ENCODE data around the gene MAP1B. TPM values are rescaled to one million over a fixed set of nuclear protein-coding genes. Genes with fewer than 3 reads are reported as not detected.

MAP1B gene
- polyA plus RNA-seq, 1 donor from 2014 or later, result 234 TPM

- Histone ChIP-seq H3K36me3 (ENCODE audit: insufficient read depth, low read length) (peaks cover 2% of the 10 kb centered on the region), H3K27me3 (ENCODE audit: insufficient read depth, low read depth, low read length) (no peaks in the 10 kb centered on the region), H3K27ac (ENCODE audit: low read length) (no peak overlapping the region), H3K4me2 (ENCODE audit: low read length) (no peak overlapping the region), H3K9me2 (ENCODE audit: insufficient read depth, low read length) (no peaks in the 10 kb centered on the region), H3K9me3 (ENCODE audit: low read length) (no peaks in the 10 kb centered on the region), H3K79me2 (replicated peaks; ENCODE audit: insufficient read depth, low read length) (peaks cover 96% of the 10 kb centered on the region), H3K4me3 (ENCODE audit: low read length) (no peak overlapping the region), H3K9ac (ENCODE audit: low read length) (no peak overlapping the region), H2AFZ (ENCODE audit: low read depth, low read length) (no peak overlapping the region), H3F3A (ENCODE audit: insufficient read depth, low read length, poor library complexity, severe bottlenecking) (peaks cover 3% of the 10 kb centered on the region), H4K20me1 (ENCODE audit: insufficient read depth) (peaks cover 97% of the 10 kb centered on the region)
- TF ChIP-seq SMC3 (conservative IDR thresholded peaks at IDR 0.05; ENCODE audit: poor library complexity), result no peak
- TF ChIP-seq, protein P1, sequence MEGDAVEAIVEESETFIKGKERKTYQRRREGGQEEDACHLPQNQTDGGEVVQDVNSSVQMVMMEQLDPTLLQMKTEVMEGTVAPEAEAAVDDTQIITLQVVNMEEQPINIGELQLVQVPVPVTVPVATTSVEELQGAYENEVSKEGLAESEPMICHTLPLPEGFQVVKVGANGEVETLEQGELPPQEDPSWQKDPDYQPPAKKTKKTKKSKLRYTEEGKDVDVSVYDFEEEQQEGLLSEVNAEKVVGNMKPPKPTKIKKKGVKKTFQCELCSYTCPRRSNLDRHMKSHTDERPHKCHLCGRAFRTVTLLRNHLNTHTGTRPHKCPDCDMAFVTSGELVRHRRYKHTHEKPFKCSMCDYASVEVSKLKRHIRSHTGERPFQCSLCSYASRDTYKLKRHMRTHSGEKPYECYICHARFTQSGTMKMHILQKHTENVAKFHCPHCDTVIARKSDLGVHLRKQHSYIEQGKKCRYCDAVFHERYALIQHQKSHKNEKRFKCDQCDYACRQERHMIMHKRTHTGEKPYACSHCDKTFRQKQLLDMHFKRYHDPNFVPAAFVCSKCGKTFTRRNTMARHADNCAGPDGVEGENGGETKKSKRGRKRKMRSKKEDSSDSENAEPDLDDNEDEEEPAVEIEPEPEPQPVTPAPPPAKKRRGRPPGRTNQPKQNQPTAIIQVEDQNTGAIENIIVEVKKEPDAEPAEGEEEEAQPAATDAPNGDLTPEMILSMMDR (IDR thresholded peaks at IDR 0.05; ENCODE audit: poor library complexity, severe bottlenecking), result no peak
- no peak for TF ChIP-seq REST (IDR thresholded peaks at IDR 0.05; ENCODE audit: borderline replicate concordance)
- TF ChIP-seq EZH2 (IDR thresholded peaks at IDR 0.05; ENCODE audit: borderline replicate concordance, insufficient read depth, low read length, poor library complexity, severe bottlenecking), result no peak
- no peak for TF ChIP-seq POLR2AphosphoS5 (IDR thresholded peaks at IDR 0.05)
- no peak for TF ChIP-seq MXI1 (conservative IDR thresholded peaks at IDR 0.05; ENCODE audit: poor library complexity, severe bottlenecking)
- TF ChIP-seq TAF1 (IDR thresholded peaks at IDR 0.05; ENCODE audit: low read depth), result no peak
- TF ChIP-seq EP300 (conservative IDR thresholded peaks at IDR 0.05; ENCODE audit: poor library complexity, severe bottlenecking), result no peak
- no peak for TF ChIP-seq RAD21 (conservative IDR thresholded peaks at IDR 0.05)
These were observed 46.3 kb downstream of the MAP1B start for GRCh38 chr5:72153551-72153950.

DNA sequence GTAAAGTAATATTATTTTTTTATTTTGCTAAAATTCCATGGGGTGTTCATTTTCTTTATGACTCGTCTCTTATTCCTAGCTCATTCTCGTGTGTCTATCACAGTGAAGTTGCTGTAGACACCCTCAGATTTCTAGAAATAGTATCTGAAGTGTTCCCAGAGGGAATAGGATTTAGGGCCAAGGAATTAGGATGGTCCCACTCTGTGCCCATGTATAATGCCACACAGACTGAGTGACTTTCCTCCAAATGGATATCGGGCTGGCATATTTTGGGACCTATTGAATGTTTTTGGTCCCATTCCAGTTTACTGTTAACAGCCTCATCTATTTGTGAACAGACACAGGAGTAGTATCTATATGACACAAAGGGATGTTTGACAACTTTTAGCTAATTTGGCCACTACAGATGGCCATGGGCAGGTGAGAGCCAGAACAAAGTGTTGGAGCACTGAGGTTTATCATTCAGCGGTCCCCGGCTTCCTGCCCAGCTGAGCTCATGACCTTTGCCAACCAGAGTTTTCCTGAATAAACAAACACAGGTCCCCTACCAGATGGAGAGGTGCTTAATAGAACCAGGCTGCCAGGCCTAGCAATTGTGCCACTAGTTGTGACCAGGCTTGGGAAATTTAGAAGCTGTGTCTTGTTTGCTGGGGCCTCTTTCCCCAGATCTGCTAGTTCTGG is 46.9 kb downstream of the MAP1B start:
- Histone ChIP-seq H3K36me3 (ENCODE audit: insufficient read depth, low read length) (no peaks in the 10 kb centered on the region), H3K4me3 (ENCODE audit: low read length) (no peak overlapping the region), H3K27ac (ENCODE audit: low read length) (no peak overlapping the region), H4K20me1 (ENCODE audit: insufficient read depth) (peaks cover 97% of the 10 kb centered on the region), H3K9me2 (ENCODE audit: insufficient read depth, low read length) (no peaks in the 10 kb centered on the region), H2AFZ (ENCODE audit: low read depth, low read length) (no peak overlapping the region), H3K4me2 (ENCODE audit: low read length) (no peak overlapping the region), H3F3A (ENCODE audit: insufficient read depth, low read length, poor library complexity, severe bottlenecking) (peaks cover 3% of the 10 kb centered on the region), H3K79me2 (replicated peaks; ENCODE audit: insufficient read depth, low read length) (peaks cover 96% of the 10 kb centered on the region), H3K9ac (ENCODE audit: low read length) (no peak overlapping the region), H3K27me3 (ENCODE audit: insufficient read depth, low read depth, low read length) (no peaks in the 10 kb centered on the region), H3K9me3 (ENCODE audit: low read length) (no peaks in the 10 kb centered on the region)
- TF ChIP-seq, protein P1 (IDR thresholded peaks at IDR 0.05; ENCODE audit: poor library complexity, severe bottlenecking), result no peak
- TF ChIP-seq EZH2 (IDR thresholded peaks at IDR 0.05; ENCODE audit: borderline replicate concordance, insufficient read depth, low read length, poor library complexity, severe bottlenecking) (no peak), POLR2AphosphoS5 (IDR thresholded peaks at IDR 0.05) (no peak), MXI1 (conservative IDR thresholded peaks at IDR 0.05; ENCODE audit: poor library complexity, severe bottlenecking) (no peak), RAD21 (conservative IDR thresholded peaks at IDR 0.05) (no peak), SMC3 (conservative IDR thresholded peaks at IDR 0.05; ENCODE audit: poor library complexity) (no peak), EP300 (conservative IDR thresholded peaks at IDR 0.05; ENCODE audit: poor library complexity, severe bottlenecking) (no peak), TAF1 (IDR thresholded peaks at IDR 0.05; ENCODE audit: low read depth) (no peak), REST (IDR thresholded peaks at IDR 0.05; ENCODE audit: borderline replicate concordance) (no peak)
